Activated CD4-positive, alpha-beta T cell treated with anti-CD3 and anti-CD28 coated beads for 24 hours (primary cell): Measurements from ENCODE around the gene INTS15.

ENCODE experiments used
- DNase-seq, 2 donors: peaks; one replicate each; pipeline ENCODE4 v3.0.0-alpha.2; 2020; ENCODE audit warnings: low read depth in 2 of 2

Gene INTS15

GRCh38 chr7:6642861-6643640 lies 53.2 kb downstream of the INTS15 start:
- no peak for DNase-seq

GRCh38 chr7:6643915-6644625 lies 54.2 kb downstream of the INTS15 start:
- no peak for DNase-seq

GRCh38 chr7:6644728-6645127 lies 54.9 kb downstream of the INTS15 start:
- DNase-seq, result no peak

GRCh38 chr7:6646465-6646864 lies 56.6 kb downstream of the INTS15 start:
- DNase-seq, result no peak

- DNase-seq, result no peak
Observed at GRCh38 chr7:6647080-6647479, 57.3 kb downstream of the INTS15 start.

GRCh38 chr7:6647541-6647940 lies 57.7 kb downstream of the INTS15 start:
- DNase-seq, result no peak

GRCh38 chr7:6648066-6648814 lies 58.4 kb downstream of the INTS15 start:
- no peak for DNase-seq

- DNase-seq, result no peak
Observed at GRCh38 chr7:6648815-6649104, 58.9 kb downstream of the INTS15 start.

GRCh38 chr7:6649241-6649961 lies 59.6 kb downstream of the INTS15 start:
- no peak for DNase-seq

- DNase-seq, result no peak
Observed at GRCh38 chr7:6650086-6650485, 60.3 kb downstream of the INTS15 start.

GRCh38 chr7:6650521-6651011 lies 60.7 kb downstream of the INTS15 start:
- DNase-seq, result no peak

GRCh38 chr7:6651851-6652445 lies 62.1 kb downstream of the INTS15 start:
- no peak for DNase-seq

GRCh38 chr7:6652446-6653011 lies 62.7 kb downstream of the INTS15 start:
- DNase-seq, result no peak

GRCh38 chr7:6653071-6654003 lies 63.5 kb downstream of the INTS15 start:
- no peak for DNase-seq

GRCh38 chr7:6654113-6654841 lies 64.5 kb downstream of the INTS15 start:
- DNase-seq, result no peak

GRCh38 chr7:6654842-6655610 lies 65.2 kb downstream of the INTS15 start:
- no peak for DNase-seq

GRCh38 chr7:6655636-6656385 lies 66.0 kb downstream of the INTS15 start:
- no peak for DNase-seq

GRCh38 chr7:6656413-6656812 lies 66.6 kb downstream of the INTS15 start:
- no peak for DNase-seq
